GM21825 (cell line): ENCODE measurements around the gene MAFB.
A peak's percentile ranks its signal among the peaks of the same experiment; 100 is the strongest.

Experiments
- ATAC-seq: cut with Tn5 transposase; IDR thresholded peaks from one replicate; pipeline ENCODE4 v1.9.1; 2021; ENCODE audit warnings: mild to moderate bottlenecking, moderate library complexity; ENCODE audit not compliant: unreplicated experiment

MAFB gene

DNA sequence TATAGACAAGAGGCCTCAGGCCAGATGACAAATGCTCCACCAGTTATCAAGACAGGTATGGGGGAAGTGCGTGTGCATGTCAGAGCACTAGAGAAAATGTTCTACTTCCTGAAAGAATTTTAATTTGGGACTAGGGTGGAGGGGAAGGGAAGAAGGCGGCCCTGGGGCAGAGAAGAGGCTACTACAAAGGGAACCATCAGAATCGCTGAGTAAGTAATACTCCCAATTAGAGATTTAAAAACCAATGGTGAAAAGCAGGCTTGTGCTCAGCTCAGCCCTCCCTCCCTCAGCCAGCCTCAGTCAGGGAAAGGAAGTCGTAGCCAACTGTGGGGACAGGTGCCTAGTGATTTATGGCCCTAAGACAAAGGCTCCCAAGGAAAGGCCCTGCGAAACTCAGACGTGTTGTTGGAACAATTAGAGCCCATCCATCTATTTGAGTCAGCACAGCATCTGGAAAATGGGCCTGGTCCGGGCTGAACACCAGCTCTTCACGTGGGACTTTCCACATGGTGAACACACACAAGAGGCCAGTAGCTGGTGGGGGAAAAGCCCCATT is 15.0 kb upstream of the MAFB start:
- no peak for ATAC-seq

DNA sequence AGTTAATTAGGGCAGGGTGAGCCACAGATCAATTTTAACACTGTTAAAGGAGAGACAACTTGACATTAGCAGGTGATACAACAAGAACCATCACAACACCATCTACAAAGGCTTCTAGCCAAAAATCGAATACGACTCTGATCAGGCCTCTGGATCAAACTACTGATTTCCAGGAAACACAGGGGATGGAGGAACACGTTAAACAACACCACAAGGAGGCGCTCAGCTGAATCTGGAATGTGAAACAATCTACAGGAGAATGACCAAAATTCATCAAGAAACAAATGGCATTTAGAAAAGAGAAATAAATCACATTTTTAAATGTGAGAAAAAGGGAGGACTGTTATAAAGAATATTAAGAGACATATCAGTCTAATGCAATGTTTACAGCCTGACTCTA is 13.5 kb upstream of the MAFB start:
- ATAC-seq, result no peak

DNA sequence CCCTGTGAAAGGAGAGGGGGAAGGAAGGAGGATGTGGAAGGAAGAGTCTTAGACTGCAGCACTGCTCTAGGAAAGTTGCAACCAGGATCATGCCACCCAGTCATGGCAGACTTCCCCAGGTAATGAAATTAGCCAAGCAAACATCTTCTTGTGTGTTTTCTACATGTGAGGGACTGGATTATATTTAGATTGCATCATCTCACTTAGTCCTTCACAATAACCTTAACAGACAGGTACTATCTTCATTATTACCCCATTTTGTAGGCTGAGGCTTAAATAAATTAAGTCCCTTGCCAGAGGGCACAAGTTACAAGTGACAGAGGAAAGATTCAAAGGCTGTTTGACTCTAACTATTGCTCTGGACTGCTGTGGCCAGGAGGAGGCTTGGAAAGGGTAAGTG is 9.7 kb upstream of the MAFB start:
- ATAC-seq, result no peak

DNA sequence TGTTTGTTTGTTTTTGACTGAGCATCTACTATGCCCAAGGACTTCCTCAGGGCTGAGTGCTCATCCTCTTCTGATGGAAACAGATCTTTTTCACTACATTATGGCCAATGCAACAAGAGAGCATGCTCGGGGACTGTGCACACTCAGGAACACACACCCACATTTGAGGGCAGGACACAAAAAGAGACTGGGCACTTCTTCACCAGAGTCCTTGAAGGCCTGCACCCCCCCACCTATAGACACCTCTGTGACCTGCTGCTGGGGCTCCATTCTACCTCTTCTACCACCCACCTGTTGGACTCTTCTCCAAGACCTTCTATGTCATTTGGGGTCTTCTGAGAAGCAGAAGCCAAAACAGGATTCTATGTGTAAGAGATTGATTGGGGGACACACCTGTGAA is 9.2 kb upstream of the MAFB start:
- ATAC-seq, result no peak

DNA sequence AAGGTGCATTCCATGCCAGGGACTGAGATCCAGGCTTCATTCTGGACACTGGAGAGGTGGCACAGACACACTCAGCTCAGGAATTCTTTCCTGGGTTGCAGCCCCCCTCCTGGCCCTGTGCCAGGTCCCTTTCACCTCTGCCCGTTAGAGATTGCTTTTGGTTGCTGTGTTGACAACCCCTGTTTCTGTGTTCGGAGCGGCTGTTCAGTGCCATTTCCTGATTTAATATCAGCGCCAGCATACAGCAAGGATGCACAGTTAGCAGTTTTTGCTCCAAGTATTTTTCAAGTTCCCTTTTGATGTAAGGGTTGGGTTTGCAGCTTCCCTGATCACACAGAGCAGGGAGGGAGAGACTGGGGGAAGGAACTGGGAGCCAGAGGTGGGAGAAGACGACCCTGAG is 8.5 kb upstream of the MAFB start:
- no peak for ATAC-seq

DNA sequence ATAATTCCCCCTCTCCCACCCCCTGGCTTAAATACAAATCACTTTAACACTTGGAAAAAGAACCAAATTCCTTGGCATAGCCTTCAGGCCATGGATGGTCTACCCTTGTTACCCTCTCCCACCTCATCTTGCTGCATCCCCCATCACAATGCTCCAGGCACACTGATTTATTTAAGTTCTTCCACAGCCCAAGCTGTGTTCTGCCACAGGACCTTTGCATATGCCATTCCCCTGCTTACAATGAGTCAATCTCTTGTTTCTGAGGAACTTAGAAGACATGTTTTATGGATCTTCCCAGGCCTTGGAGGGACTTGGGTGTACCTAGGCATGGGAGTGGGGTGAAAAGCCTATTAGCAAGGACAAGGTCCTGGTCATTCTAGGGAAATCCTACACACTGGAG is 6.2 kb upstream of the MAFB start:
- no peak for ATAC-seq

DNA sequence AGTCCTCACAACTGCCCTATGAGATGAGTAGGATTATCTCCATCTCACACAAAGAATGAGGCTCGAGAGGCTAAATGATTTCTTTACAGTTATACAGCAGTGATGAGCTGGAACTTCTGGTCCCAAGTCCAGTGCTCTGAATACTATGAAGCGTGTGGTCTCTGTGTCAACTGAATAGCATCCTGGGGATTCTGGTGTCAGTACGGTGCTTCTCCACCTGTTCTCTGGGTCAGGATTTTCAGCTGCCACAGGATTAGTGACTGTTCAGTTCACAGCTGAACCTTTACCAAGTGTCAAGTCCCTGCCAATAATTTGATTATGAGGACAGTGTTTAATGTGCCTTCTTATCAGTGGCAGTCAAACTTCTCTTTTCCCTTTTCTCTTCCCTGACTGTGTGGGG is 5.2 kb upstream of the MAFB start:
- no peak for ATAC-seq

DNA sequence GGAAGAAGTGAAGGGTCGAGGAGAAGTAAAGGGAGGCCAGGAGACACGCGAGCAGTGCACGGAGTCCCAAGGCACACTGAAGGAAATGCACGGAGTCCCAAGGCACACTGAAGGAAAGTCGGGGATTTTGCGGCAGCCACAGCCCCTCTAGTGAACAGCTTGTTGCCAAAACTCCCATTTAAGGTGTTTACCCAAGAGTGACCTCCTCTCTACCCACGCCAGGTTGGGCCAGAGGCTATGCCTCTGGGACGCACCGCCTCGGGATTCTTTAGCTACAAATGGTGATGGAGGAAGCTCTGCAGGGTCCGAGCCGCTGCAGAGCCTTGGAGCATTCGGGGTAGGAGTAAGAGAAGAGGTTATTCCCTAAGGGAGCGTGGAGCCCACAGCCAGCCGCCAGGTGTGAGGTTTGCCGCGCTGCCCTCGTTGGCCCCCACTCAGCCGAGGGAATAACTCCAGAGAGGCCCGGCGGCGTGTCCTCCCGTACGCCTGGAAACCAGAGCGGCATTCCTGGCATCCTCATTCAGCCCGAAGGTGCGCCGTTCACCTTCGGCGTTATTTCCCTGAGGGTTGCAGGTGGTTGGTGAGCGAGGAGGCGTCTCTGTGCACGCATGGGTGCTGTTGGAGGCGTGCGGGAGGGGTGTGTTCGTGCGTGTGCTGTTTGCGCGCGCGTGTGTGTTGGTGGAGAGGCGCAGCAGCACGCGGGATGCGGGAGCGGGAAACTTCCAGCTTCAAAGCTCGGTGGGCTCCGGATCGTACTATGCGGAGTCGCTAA is 3.4 kb upstream of the MAFB start:
- no peak for ATAC-seq

DNA sequence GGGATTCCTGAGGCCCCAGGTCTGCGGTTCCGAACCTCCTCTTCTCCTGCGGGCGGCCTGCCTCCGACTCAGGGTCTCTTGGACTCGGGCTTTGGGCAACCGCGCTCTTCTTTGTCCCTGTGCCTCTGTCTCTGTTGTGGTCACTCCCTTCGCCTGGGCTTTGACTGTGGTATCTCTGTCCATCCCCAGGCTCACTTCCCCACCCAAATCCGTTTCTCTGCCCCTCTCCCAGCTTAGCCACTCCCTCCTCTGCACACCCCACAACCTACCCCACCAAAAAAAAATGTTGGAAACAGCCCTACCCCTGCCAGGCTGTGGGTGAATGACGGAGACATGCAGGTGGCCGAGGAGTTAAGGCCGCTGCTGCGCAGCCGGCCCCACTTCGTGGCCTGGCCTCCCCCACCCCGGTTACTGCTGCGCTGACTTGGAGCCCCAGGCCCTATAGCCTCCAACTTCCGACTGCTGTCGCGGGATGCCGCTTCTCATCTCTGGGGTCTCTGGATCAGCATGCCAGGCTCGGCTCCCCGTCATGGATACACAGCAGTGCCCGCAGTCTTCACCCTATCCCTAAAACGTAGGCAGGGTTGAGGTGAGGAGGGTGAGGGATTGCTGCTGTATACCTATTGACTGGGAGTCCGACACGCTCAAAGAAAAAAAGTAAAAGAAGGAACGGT is 2.7 kb upstream of the MAFB start:
- no peak for ATAC-seq

DNA sequence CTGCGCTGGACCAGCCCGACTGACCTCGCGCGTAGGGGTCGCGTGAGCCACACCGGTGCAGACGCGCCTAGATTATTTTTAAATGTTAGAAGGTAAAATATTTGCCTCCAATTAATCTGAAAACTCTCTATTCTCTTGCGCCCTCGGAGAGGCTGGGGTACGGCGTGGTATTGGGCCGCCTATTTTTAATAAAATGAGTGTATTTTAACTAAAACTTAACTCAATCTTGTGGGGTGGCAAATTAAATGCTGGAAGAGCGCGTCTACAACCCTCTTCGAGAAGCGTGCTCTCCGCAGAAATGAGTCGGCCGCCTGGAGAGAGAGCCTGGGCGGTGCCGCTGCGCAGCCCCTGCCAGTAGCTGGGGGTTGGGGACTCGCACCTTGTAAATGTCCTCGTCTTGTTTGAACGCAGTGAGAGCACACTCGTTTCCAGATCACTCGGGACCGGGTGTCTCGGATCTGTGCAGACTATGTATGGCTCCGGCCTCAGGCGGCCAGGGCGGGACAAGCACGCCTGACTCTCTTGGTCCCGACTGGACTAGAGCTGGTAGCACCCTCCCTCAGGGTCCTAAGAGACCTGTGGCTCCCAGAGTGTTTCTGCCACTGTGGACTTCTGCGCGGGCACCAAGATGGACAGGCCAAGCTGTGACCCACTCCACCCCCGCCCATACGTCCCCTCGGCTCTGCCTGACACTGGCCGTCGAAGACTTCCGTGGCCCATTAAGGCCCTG is 2.0 kb upstream of the MAFB start:
- ATAC-seq, result no peak

DNA sequence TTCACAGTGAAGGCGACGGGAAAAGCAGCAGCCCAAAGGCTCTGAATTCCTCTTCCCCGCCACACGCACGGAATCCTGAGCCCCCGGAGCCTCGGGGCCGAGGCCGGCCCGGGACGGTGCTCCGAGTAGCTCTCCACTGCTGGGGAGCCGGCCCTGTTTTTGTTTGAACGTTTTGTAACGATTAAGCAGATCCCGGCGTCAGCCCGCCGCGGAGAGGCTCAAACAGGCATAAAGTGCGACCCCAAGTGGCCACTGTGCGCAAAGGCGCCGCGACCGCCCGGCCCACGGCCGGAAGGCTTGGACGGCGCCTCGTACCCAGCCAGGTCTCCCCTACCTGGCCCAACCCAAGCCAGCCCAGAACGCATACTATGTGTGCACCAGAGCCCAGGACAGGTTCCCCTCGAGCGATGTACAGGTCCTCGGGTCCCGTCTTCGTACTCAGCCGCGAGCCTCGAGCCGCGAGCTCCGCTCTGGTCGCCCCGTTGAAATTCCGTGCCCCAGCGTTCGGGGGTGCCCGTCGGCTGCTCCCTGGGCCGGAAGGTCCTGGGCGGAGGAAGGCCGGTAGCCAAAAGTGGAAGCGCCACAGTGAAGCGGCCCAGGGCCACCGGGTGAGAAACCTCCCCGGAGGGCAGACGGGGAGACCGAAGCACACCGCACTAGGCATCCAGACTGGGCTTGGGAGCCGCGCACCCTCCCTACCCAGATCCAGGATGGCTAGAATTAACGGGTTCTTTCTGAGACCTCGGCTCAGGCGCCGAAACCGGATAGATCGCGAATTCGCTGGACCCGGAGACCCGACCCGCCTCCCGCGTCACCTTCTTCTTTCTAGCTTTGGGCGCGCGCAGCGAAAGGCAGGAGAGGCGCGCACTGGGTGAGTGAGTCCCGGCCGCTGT is 1.2 kb upstream of the MAFB start:
- ATAC-seq, result peak; percentile 56

DNA sequence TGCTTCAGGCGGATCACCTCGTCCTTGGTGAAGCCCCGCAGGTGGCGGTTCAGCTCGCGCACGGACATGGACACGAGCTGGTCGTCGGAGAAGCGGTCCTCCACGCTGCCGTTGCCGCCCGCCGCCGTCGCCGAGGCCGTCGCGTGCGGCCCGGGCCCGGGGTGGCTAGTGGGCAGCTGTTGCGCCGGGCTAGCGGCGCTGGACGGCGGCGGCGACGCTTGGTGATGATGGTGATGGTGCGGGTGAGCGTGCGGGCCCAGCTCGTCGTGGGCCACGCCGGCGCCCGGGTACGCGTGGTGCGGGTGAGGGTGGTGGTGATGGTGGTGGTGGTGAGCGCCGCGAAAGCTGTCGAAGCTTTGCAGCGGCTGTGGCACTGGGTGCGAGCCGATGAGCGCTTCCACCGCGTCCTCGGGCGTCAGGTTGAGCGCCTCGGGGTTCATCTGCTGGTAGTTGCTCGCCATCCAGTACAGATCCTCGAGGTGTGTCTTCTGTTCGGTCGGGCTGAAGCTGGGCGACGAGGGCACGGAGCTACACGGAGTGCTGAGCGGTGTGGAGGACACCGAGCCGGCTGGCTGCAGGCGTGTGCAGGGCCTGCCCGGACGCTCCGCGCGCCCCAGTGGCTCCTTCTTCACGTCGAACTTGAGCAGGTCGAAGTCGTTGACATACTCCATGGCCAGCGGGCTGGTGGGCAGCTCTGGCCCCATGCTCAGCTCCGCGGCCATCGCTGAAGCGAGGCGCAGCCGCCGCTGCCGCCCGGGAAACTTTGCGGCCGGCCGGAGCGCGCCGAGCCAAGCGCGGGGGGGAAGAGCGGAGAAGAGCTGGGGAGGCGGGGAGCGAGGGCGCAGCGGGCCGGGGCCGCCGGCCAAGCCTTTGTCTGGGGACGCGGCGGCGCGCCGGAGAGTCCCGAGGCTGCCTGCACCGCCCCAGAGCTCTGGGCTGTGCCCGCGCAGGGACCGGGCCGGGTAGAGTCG is 622 bp downstream of the MAFB start:
- no peak for ATAC-seq

DNA sequence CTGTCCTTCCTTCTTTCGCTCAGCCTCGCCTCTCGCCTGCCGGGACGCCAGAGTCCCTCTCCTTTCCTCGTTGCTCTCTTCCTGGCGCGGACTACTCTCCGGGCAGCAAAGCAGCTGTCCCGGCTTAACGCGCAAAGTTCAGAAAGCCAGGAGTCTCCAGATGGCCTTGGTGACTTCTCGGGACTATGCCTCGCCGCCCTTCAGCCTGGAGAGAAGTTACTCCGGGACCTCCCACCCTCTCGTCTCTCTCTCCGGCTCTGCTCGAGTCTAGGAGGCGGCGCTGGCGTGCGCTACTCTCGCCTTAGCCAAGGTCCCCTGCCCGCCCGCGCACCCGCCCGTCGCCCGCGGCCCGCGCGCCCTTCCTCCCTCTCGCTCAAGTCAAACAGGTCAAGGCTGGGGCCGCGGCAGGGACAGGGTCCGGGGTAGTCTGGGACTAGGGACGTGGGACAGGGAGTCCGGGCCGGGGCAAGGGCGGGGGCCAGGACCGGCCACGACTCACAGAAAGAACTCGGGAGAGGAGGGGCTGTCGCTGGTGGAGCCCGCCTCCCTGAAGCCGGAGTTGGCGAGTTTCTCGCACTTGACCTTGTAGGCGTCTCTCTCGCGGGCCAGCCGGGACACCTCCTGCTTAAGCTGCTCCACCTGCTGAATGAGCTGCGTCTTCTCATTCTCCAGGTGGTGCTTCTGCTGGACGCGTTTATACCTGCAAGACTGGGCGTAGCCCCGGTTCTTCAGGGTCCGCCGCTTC is 1.5 kb downstream of the MAFB start:
- no peak for ATAC-seq

DNA sequence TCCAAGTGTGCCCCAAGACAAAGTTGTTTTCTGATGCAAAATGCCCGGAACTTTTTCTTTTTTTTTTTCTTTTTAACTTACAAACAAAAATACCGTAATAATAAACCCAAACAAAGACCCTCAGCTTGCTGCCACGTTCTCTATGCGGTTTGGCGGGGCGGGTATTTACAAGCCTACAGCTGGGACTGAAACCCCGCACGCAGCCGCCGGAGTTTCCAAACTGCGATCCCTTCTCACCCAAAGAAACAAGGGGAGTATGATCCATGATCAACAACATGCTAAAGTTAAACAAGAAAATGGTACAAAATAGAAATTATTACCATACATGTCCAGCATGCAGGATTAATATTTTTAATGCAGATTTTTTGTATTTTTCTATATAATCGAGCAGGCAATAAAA is 2.1 kb downstream of the MAFB start:
- ATAC-seq, result no peak

DNA sequence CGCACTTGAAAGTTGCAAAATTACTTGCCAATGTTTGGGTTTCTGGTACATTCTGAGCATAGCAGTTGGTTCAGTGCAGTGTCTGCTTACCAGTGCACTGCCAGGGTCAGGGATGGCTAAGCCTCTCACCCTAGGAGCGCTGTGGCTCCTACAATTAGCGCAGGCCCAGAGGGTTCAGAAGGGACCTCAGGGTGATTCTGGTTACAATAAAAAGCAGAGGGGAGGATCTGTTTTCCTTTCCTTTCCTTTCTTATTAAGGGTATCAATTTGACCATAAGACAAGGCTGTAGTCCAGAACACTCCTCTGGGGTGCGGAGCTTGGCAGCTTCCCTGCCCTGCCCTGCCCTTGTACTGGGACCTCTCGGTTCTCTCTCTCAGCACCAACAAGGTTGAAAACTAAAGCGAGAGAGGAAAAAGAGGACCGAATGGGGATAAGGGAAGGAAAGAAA is 2.6 kb downstream of the MAFB start:
- ATAC-seq, result no peak

DNA sequence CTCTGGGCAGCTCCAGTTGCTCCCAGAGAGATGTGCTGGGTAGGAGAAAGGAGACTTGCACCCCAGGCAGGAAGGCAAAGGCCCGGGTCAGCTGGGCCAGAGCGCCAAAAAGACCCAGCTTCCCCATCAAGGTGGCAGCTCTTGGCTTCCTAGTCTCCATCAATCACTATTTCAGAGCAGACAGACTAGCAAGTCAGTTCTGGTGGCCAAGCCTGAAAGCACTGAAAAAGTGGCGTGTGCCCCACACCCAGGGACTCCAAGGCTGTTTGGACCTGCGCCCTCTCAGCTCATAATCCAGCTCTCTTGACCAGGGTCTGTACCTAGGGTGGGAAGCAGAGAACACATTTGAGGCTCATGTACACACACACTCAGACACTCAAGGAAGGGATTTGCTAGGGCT is 3.7 kb downstream of the MAFB start:
- ATAC-seq, result no peak

DNA sequence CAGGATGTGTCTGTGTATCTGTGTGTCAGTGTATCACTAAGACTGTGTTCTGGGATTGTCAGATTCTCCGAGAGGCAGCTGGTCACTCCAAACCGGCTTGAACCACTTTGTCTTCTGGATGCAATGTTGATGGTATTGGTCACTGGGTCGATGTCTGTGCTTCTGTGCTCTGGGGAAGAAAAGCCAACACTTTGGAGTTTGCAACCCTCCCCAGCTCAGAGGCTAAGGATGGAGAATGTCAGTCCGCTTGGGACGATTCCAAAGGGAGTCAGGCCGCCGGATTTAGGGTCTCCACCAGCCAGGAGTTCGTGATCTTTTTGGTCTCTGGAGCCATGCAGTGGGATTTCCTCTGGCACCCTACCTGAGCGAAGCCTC is 5.2 kb downstream of the MAFB start:
- no peak for ATAC-seq

DNA sequence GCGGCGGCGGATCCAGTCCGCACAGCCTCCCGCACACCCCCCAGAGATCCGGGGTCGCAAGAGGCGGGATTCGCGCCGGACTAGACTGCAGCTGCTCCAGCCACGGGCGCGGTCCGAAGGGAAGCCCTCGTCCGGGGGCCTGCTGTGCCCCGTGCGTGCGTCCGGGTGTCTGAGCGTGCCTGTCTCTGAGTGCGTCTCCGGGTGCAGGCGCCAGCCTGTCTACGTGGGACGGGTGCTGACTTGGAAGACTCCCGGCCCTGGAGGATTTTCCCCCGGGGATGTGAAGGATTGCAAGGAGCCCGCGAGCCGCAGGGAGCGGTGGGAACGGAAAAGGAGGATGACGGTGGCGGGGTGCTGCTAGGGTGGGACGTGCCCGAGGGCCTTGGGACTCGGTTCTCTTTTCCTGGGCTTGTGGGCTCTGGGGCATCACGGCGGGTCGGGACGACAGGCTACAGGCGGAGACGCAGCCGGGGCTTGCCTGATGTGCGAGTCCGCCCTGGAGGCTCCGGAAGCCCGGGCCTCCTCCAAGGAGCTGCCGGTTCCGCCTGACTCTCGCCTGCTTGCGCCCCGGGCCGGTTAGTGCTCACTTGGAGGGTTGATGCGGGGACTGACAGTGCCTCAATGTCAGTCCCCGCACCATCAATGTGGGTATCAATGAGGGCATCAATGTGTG is 5.7 kb downstream of the MAFB start:
- no peak for ATAC-seq
